HG02623 (cell line): ENCODE measurements around the gene SLC5A6.
"Not testable (repeated sequence)": the region's sequence is repeated elsewhere in the genome, so short reads cannot be mapped to it uniquely, and the experiment has no call there.

Experiments used
- ATAC-seq: cut with Tn5 transposase; IDR thresholded peaks from one replicate; pipeline ENCODE4 v1.9.1; 2021; ENCODE audit warnings: moderate library complexity; ENCODE audit not compliant: unreplicated experiment

SLC5A6 gene

GRCh38 chr2:27177441-27178351 is 34.4 kb downstream of the SLC5A6 start:
- ATAC-seq = no peak

- ATAC-seq = not testable (repeated sequence)
Measured at GRCh38 chr2:27175781-27176180, 36.3 kb downstream of the SLC5A6 start.

GRCh38 chr2:27175330-27175729 is 36.7 kb downstream of the SLC5A6 start:
- no peak for ATAC-seq

GRCh38 chr2:27174638-27175037 is 37.4 kb downstream of the SLC5A6 start:
- ATAC-seq = no peak

- no peak for ATAC-seq
Measured at GRCh38 chr2:27171351-27171848, 40.7 kb downstream of the SLC5A6 start.

- no peak for ATAC-seq
Measured at GRCh38 chr2:27170581-27171337, 41.3 kb downstream of the SLC5A6 start.

- ATAC-seq = no peak
Measured at GRCh38 chr2:27164960-27165763, 46.9 kb downstream of the SLC5A6 start.

- no peak for ATAC-seq
Measured at GRCh38 chr2:27162151-27163121, 49.6 kb downstream of the SLC5A6 start.

GRCh38 chr2:27160191-27160590 is 51.9 kb downstream of the SLC5A6 start:
- ATAC-seq = no peak

GRCh38 chr2:27159271-27159670 is 52.8 kb downstream of the SLC5A6 start:
- no peak for ATAC-seq

GRCh38 chr2:27158468-27158867 is 53.6 kb downstream of the SLC5A6 start:
- ATAC-seq = no peak

- ATAC-seq = no peak
Measured at GRCh38 chr2:27155069-27155520, 57.0 kb downstream of the SLC5A6 start.

GRCh38 chr2:27154488-27154887 is 57.6 kb downstream of the SLC5A6 start:
- no peak for ATAC-seq

- no peak for ATAC-seq
Measured at GRCh38 chr2:27152796-27153464, 59.1 kb downstream of the SLC5A6 start.

GRCh38 chr2:27152102-27152795 is 59.8 kb downstream of the SLC5A6 start:
- ATAC-seq = no peak

- ATAC-seq = no peak
Measured at GRCh38 chr2:27150639-27151230, 61.3 kb downstream of the SLC5A6 start.
